GM10847 (cell line): Measurements from ENCODE around the gene ZNF326.

Experiments used
- POLR2A ChIP-seq: IDR thresholded peaks from 2 replicates; pipeline ENCODE4 v1.6.1; 2011; ENCODE audit not compliant: insufficient read length; ENCODE audit errors: extremely low read depth

The ZNF326 gene

DNA sequence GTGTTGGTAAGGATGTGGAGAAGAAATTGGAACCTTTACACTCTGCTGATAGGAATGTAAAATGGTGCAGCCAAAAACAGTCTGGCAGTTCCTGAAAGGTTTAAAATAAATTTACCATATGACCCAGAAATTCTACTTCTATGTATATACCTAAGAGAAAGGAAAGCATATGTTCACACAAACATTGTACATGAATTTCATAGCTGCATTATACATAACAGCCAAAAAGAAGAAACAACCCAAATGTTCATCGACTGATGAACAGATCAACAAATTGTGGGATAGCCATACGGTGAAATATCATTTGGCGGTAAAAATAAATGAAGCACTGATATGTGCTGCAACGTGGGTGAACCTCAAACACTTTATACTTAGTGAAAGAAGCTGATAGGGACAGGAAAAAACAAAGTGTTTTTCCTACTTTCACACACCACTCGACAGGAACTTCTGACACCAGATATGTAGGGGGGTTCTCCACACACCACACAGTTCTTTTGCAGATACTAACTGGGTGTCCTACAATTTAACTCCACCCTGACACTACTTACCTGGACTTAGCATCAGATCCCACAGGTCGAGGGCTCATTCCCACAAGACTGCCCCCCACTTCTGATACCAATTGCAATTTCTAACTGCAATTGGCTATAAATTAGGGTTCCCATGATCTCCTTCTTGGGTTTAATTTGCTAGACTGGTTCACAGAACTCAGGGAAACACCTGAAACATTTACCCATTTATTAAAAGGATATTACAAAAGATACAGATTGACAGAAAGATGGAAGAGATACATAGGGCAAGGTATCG is 35.9 kb upstream of the ZNF326 start:
- TF ChIP-seq POLR2A: no peak

DNA sequence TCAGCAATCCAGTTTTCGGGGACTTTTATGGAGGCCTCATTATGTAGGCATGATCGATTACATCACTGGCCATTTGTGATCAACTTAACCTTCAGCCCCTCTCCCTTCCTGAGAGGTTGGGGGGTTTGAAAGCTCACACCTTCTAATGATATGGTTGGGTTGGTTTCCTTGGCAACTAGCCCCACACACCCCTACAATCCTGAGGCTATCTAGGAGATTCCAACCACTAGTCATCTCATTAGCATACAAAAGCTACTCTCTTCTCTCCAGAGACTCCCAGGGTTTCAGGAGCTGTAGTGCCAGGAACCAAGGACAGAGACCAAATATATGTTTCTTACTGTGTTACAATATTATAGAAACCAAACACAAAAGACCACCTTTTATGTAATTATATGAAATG is 35.2 kb upstream of the ZNF326 start:
- no peak for TF ChIP-seq POLR2A

DNA sequence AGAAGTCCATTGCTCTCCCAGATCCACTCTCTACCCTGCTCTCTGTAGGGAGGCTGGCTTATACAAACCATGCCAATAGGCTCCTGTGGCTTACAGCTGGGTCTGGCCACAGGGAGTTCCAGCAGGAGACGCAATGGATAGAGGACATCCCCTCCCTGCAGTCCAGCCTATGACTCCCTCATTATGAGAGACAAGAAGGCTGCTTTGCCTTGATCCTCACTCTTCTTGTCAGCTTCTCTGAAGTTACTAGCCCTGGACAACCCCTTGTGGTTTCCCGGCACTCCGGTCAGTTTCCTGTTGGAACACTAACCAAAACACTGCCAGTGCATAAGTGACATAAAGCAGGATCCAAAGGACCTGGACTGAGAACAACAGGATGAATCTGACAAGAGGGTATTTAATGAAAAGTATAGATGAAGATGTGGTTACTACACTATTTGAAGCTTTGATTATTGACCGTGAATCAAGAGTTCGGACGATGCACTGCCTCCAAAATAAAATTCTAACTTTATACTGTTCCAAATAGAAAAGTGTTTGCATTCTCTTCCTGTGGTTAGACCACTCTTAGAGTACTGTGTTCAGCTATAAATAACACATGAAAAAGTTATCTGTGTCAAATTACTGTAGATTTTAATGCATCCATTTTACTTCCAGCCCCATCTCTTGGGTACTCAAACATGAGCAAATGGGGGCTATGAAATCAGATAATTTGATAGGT is 32.7 kb upstream of the ZNF326 start:
- TF ChIP-seq POLR2A: no peak

DNA sequence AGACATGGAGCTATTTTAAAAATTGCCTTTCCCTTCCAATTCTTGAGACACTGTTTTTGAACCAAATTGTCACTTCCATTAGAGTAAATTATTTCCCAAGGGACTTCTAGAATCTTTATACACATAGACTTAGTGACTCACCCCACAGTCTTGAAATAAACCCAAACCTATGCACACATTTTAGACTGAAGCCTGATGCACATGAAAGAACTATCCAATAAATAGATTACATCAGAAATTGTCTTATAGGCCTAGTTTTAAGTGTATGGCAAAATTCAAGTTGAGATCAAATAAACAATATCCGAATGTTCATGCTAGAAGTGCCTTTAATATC is 32.2 kb upstream of the ZNF326 start:
- no peak for TF ChIP-seq POLR2A

DNA sequence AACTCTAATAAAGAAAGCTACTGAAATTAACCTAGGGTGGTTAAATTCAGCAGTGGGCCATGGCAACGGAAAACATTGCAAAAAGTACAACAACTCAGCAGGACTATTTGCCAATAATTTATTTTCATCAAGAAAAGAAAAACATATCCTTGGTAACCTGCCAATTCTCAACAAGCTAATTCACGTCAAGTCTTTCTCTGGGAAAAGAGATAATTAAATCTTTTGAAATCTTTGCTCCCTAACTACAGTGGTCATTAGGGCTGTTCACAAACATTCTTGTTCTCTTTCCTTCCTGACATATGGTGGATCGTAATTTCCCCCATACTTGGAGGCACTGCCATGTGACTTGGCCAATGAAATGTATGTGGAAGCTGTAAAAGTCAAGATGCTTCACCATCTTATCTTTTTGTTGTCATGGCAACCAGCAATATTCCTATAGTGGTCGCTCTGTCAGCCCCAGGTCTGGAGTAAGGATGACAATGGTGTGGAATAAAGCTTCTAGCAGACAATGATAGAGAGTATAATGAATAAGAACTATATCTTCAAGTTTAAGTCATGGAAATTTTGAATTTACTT is 29.6 kb upstream of the ZNF326 start:
- TF ChIP-seq POLR2A: no peak

DNA sequence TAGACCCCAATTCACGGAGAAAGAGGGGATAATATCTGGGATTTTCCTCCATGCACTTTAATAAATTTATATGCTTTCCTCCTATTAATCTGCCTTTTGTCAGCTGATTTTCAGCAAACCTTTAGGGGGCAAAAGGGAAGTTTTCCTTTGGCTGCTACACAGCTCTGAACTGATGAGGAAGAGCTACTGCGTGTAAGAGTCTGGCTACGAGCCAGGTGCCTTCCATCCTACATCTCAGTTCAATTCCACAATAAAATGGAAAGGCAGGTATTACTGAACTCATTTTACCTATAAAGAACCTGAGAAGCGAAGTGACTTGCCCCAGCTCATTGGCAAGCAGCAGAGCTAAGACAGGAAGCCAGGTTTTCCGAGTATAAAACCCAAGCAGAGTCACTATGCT is 28.3 kb upstream of the ZNF326 start:
- no peak for TF ChIP-seq POLR2A

DNA sequence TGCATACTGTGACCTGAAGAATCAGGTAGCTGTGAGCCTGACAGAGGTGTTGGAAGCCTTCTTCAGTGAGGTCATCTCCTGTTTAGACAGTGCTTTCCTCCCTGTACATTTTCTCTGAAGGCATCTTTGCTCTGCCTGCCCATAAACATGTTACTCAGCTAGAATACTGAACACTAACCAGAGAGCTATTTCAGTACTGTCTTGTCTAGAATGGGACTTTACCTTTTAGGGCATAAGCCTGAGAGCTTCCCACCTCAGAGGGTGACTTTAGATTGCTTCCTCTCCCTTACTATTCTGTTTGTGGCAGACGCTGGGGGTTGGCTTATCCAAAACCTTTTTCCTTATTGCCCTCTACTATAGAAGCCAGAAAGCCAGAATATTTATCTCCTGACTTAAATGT is 23.3 kb upstream of the ZNF326 start:
- no peak for TF ChIP-seq POLR2A

DNA sequence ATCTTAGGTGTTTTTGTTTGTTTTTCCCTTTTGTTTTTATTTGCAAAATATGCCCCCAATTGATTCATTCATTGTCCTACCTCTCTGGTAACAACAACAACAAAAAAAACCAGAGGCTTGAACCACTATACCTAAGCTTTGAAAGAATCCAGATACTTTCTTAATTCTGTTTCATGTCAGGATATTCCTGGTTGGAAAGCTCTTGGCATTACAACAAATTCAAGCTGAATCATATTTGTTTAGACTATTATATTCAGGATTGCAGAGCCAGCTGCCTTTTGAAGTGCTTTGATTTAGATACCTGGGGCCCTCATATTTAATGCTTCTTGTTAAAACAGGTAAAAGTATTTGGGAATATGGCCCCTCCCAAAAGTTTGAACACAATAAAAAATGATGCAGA is 22.9 kb upstream of the ZNF326 start:
- no peak for TF ChIP-seq POLR2A

DNA sequence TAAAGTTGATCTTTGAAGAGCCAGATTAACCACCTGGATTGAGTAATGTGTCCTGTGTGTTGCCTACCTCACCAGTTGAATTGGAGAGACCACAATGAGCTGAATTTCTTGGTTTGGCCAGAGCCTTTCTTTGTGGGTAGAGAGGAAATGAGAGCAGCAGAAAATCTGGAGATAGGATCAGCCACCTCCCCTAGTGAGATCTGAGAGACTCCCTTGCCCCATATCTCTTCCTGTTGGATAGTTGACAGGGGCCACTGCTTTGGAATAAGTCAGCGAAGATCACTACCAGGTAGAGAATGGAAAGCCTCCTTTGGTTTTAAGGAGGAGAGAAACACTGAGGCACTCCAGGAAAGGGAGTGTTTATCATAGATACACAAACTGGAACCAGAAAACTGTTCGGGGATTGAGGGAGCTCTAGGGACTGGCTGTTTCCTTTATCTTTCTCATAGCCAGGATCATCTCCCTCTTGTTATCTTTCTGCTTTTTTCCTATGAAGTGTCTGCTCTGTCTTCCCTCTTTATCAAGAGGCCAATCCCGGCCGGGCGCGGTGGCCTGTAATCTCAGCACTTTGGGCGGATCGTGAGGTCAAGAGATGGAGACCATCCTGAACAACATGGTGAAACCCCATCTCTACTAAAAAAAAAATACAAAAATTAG is 21.3 kb upstream of the ZNF326 start:
- TF ChIP-seq POLR2A: no peak

DNA sequence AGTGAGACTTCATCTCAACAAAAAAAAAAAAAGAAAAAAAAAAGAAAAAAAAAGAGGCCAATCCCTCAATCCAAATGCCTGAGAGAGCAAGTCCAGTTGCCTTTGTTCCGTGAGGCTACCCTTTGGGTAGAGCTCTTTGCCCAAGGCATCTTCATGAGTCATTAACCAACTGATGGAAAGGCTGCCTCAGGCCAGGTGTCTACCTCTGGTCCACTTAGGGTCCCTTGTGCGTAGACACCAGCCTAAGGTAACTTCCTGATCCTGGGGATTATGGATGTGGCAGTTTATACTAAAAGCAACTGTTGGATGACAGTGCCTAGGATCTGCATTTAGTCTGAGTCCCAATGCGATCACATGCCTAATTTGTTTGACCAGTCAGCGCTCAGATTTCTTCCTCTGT is 20.7 kb upstream of the ZNF326 start:
- TF ChIP-seq POLR2A: no peak

DNA sequence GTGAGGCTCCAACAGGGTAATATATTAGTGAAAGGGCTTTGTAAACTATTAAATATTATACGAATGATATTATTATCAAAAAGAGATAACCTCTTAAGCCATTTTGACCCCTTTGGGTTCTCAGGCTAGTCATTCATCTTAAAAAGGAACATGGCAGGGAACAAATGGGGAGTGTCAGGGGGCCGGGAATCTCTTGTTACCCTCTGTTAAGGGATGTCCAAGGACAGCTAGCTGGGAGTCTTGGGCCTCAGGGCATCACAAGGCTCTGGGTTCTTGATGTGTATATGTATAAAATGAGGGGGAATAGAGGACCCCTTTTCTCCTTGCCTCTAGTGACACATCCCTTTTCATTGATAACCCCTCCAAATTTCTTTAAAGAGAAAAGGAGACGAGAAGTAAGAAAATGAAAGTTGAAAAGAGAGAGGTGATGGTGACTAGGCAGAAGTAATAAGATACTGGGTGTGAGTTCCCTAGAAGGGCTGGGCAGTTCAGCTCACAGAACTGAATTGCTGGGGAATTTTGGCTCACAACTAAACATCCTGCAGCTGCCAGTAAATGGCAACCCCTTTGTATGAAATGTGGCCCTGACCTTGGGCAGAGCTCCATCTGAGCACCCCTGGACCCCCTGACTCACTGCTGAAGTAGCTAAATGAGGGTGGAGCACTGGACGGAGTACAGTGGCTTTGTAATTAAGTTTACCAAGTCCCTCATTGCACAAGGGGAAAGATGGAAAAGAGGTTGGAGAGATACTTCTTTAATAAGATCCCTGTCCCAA is 20.0 kb upstream of the ZNF326 start:
- no peak for TF ChIP-seq POLR2A

DNA sequence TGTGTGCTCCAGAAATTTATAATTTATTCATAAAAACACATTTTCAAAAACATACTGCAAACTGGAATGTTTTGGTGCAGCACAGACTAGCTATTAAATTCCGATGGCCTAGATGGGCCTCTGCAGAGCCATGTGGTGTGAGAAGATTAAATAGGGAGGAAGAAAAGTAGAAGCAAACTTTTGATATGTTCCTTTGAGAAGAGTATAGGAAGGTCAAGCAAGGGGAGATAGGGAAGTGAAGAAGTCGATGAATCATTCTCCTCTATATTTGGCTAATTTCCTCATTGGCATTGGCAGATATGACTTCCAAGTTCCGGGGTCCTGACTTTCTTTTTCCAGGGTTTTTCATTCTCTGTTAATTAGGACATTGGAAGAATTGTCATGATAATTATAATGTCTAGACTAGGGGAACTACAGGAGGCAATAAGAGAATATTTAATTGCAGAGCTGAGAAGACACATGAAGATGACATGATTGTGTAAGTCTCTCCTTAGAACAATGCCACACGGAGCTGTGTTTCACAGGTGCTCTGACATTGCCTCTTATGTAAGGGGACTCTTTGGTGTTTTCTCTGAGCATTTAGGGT is 19.3 kb upstream of the ZNF326 start:
- TF ChIP-seq POLR2A: no peak

DNA sequence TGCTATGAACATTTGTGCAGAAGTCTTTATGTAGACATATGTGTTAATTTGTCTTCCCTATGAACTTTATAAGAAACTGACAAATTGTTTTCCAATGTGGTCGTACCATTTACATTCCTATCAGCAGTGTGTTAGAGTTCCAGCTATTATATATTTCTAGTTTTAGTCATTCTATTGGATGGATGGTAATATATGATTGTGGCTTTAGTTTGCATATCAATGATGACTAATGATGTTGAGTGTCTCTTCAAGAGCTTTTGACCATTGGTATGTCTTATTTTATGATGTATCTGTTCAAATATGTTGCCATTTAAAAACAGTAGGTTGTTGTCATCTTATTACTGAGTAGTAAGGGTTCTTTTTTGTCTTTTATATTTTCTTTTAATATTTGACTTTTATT is 16.2 kb upstream of the ZNF326 start:
- no peak for TF ChIP-seq POLR2A

DNA sequence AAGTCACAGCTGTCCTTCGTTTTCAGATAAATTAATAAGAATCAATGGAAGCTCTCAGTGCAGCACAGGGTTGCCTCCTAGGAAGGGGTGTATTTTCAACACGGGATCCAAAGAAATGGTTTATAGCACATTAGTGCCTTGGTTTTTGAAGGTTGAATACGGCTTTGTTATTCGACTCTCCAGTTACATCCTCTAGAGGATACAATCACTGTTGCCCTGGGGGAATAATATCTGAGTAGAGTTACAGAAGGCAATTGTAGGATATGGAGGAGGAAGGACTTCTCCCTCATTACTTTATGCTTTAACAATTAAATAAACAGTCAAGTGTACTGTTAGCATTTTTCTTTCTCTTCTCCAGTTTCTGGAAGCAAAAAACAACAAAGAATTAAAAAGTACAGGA is 14.3 kb upstream of the ZNF326 start:
- no peak for TF ChIP-seq POLR2A

DNA sequence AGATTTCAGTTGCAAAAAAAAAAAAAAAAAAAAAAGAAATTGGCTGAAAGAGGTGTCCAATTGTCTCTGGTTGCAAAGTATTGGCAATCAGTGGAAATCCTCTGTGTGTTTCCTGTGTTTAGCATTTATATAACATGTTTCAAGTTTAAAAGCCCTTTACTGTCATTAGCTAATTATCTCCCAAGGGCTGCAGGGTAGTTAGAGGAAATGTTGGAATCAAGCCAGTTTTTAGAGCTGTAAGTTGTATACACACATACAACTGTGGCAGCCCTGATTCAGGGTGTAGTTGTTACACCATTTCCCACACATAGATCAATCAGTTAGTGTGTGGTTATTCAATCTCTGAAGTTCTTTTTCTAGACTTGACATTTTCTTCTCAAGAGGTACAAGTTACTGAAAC is 8.9 kb upstream of the ZNF326 start:
- no peak for TF ChIP-seq POLR2A

DNA sequence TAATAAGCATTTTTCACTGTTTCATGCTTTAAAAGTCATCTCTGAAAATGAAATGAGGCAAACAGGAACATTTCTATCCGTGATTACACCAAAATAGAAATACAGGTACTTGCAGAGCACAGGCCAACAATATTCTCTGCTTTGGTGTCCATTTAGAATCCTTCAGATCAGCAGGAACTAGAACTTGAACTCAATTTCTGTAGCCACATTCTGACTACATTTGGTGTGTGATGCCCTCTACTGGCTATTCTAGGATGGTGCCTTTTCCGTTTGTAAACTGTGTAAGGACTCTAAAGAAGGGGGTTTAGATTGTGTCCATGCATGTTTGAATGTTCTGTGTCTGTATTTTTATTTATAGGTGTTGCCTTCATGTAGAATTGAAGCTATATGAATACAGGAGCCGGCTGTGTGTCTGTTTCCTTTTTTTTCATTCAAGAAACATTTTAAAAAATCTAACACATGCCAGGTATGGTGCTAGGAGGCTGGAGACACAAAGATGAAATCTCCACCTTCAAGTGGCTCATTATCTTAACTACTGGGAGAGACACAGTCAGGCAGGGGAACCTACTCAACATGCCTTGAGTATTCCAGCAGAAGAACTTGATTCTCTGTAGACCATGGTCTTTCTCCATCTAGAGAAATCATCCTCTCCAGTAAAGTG is 7.6 kb upstream of the ZNF326 start:
- no peak for TF ChIP-seq POLR2A
